HG02970 (cell line): ENCODE data around the gene FFAR3.

Source experiments
- ATAC-seq: cut with Tn5 transposase; IDR thresholded peaks from one replicate; pipeline ENCODE4 v1.9.1; 2021; ENCODE audit warnings: mild to moderate bottlenecking, moderate library complexity, moderate number of reproducible peaks; ENCODE audit not compliant: unreplicated experiment, low FRiP score

The FFAR3 gene

GRCh38 chr19:35357867-35358573 lies at the start of gene FFAR3:
FFAR3 (plus strand) TSS chr19:35358460; CDS start chr19:35358891, 431 bp downstream.
- ATAC-seq = no peak

- ATAC-seq = no peak
Observed at GRCh38 chr19:35308910-35309309, 49.4 kb upstream of the FFAR3 start.

GRCh38 chr19:35309481-35310279 lies 48.6 kb upstream of the FFAR3 start:
- no peak for ATAC-seq

GRCh38 chr19:35310331-35310730 lies 47.9 kb upstream of the FFAR3 start:
- ATAC-seq = no peak

GRCh38 chr19:35310811-35311465 lies 47.3 kb upstream of the FFAR3 start:
- no peak for ATAC-seq

- ATAC-seq = no peak
Observed at GRCh38 chr19:35311901-35312665, 46.2 kb upstream of the FFAR3 start.

GRCh38 chr19:35313587-35313986 lies 44.7 kb upstream of the FFAR3 start:
- ATAC-seq = no peak

- no peak for ATAC-seq
Observed at GRCh38 chr19:35314031-35314430, 44.2 kb upstream of the FFAR3 start.

- ATAC-seq = no peak
Observed at GRCh38 chr19:35314858-35315470, 43.3 kb upstream of the FFAR3 start.

- ATAC-seq = no peak
Observed at GRCh38 chr19:35315883-35316282, 42.4 kb upstream of the FFAR3 start.

- ATAC-seq = no peak
Observed at GRCh38 chr19:35316560-35316959, 41.7 kb upstream of the FFAR3 start.

GRCh38 chr19:35317464-35318043 lies 40.7 kb upstream of the FFAR3 start:
- ATAC-seq = no peak

- no peak for ATAC-seq
Observed at GRCh38 chr19:35318679-35319448, 39.4 kb upstream of the FFAR3 start.

- no peak for ATAC-seq
Observed at GRCh38 chr19:35320065-35320713, 38.1 kb upstream of the FFAR3 start.

GRCh38 chr19:35321291-35321690 lies 37.0 kb upstream of the FFAR3 start:
- no peak for ATAC-seq

GRCh38 chr19:35322014-35322413 lies 36.2 kb upstream of the FFAR3 start:
- no peak for ATAC-seq

- no peak for ATAC-seq
Observed at GRCh38 chr19:35327642-35328041, 30.6 kb upstream of the FFAR3 start.

GRCh38 chr19:35328851-35329285 lies 29.4 kb upstream of the FFAR3 start, which contains the start of gene CD22:
CD22 (plus strand) TSS chr19:35329187; CDS start chr19:35332041, 2,854 bp downstream.
- no peak for ATAC-seq
